Rectal smooth muscle tissue (tissue), 1 donor: ENCODE data around the gene KIF23.

Source experiments
- H3K27ac ChIP-seq: one replicate; pipeline ENCODE4 v1.7.0; 2013; ENCODE audit warnings: low read depth, low read length, inconsistent platforms
- H3K27me3 ChIP-seq: one replicate; pipeline ENCODE4 v1.7.0; 2013; ENCODE audit warnings: low read length; ENCODE audit not compliant: control insufficient read depth, insufficient read depth
- H3K36me3 ChIP-seq: one replicate; pipeline ENCODE4 v1.7.0; 2013; ENCODE audit warnings: low read length; ENCODE audit not compliant: control insufficient read depth, insufficient read depth
- H3K4me1 ChIP-seq: one replicate; pipeline ENCODE4 v1.7.0; 2013; ENCODE audit warnings: low read length; ENCODE audit not compliant: control insufficient read depth, insufficient read depth
- H3K4me3 ChIP-seq: one replicate; pipeline ENCODE4 v1.7.0; 2013; ENCODE audit warnings: low read length
- H3K9ac ChIP-seq: one replicate; pipeline ENCODE4 v1.7.0; 2013; ENCODE audit warnings: low read length

KIF23 gene

DNA sequence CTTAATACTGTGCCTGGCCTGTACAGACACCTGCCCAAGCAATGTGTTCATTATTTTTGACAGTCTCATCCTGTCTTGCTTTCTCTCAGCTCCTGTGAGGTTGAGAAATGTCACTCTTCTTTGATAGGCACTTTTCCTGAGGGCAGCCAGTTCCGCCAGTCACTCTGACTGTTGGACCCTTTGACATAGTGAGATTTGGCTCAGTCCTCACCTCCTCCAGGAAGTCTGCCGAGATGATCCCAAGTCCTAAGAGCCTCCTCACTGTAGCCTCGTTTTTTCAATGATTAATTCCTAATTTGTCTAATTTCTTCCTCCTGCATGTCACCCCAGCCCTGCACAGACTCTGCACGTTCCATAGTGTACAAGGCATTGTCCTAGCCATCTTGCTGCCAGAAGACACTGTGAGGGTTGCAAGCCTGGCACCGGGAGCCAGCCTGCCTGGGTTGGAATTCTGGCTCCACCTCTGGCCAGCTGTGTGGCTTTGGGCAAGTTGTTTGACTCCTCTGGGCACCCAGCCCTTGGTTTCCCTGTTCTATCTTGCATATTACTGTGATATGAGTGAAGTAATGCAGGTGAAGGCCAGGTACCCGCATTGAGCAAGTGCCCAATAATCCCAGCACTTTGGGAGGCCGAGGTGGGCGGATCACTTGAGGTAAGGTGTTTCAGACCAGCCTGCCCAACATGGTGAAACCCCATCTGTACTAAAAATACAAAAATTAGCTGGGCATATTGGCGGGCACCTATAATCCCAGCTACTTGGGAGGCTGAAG is 62.7 kb downstream of the KIF23 start:
- H3K4me3 ChIP-seq: no peak overlapping the region
- no peaks in the 10 kb centered on the region for H3K27me3 ChIP-seq
- no peak overlapping the region for H3K27ac ChIP-seq
- H3K36me3 ChIP-seq: no peaks in the 10 kb centered on the region
- H3K9ac ChIP-seq: no peak overlapping the region
- no peaks in the 10 kb centered on the region for H3K4me1 ChIP-seq

DNA sequence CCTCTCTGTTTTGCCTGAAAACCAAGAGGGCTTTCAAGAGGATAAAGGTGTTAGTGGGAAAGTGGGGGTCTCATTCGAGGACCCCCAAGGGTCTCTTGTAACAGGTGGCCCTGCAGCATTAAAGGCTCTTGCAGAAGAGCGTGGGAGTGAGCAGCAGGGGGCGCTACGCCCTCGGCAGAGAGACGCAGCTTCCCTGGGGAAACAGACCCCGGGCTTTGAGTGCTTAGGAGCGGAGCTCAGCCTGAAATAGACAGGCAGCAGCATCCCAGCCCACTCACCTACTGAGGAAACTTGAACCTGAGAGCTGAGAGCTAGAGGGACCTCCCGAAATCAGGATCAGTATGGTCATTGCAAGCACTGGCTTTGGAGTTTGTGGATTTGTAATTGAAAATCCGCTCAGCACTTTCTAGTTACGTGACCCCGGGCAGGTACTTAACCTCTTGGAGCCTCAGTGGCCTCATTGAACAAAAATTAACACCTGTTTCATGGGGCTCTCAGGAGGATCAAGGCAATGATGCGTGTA is 64.2 kb downstream of the KIF23 start:
- H3K27me3 ChIP-seq: no peaks in the 10 kb centered on the region
- no peak overlapping the region for H3K27ac ChIP-seq
- no peak overlapping the region for H3K9ac ChIP-seq
- H3K4me3 ChIP-seq: no peak overlapping the region
- no peaks in the 10 kb centered on the region for H3K36me3 ChIP-seq
- no peaks in the 10 kb centered on the region for H3K4me1 ChIP-seq

- Histone ChIP-seq H3K4me1 (no peaks in the 10 kb centered on the region), H3K36me3 (no peaks in the 10 kb centered on the region), H3K9ac (no peak overlapping the region), H3K4me3 (no peak overlapping the region), H3K27ac (no peak overlapping the region), H3K27me3 (no peaks in the 10 kb centered on the region)
Measured at GRCh38 chr15:69479081-69479480, 64.9 kb downstream of the KIF23 start.

DNA sequence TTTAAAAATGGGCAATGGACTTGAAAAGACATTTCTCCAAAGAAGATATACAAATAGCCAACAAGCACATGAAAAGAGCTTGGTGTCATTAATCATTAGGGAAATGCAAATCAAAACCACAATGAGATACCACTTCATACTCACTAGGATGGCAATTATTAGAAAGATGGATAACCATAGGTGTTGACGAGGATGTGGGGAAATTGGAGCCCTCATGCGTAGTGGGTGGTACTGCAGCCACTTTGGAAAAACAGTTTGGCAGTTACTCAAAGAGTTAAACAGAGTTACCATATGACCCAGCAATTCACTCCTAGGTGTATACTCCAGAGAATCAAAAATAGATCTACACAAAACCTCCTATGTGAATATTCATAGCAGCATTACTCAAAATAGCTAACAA is 65.8 kb downstream of the KIF23 start:
- no peaks in the 10 kb centered on the region for H3K27me3 ChIP-seq
- no peaks in the 10 kb centered on the region for H3K36me3 ChIP-seq
- no peak overlapping the region for H3K27ac ChIP-seq
- no peaks in the 10 kb centered on the region for H3K4me1 ChIP-seq
- H3K4me3 ChIP-seq: no peak overlapping the region
- H3K9ac ChIP-seq: no peak overlapping the region

GRCh38 chr15:69480932-69481331 is 66.8 kb downstream of the KIF23 start:
- Histone ChIP-seq H3K4me3 (no peak overlapping the region), H3K27me3 (no peaks in the 10 kb centered on the region), H3K27ac (no peak overlapping the region), H3K4me1 (no peaks in the 10 kb centered on the region), H3K36me3 (no peaks in the 10 kb centered on the region), H3K9ac (no peak overlapping the region)

- H3K4me3 ChIP-seq: no peak overlapping the region
- H3K9ac ChIP-seq: no peak overlapping the region
- no peak overlapping the region for H3K27ac ChIP-seq
- no peaks in the 10 kb centered on the region for H3K4me1 ChIP-seq
- no peaks in the 10 kb centered on the region for H3K27me3 ChIP-seq
- no peaks in the 10 kb centered on the region for H3K36me3 ChIP-seq
Measured at GRCh38 chr15:69482686-69483256, 68.6 kb downstream of the KIF23 start.

GRCh38 chr15:69484837-69485236 is 70.7 kb downstream of the KIF23 start:
- H3K4me1 ChIP-seq: peaks cover 5% of the 10 kb centered on the region
- H3K36me3 ChIP-seq: no peaks in the 10 kb centered on the region
- no peaks in the 10 kb centered on the region for H3K27me3 ChIP-seq
- H3K27ac ChIP-seq: no peak overlapping the region
- no peak overlapping the region for H3K9ac ChIP-seq
- no peak overlapping the region for H3K4me3 ChIP-seq

- no peaks in the 10 kb centered on the region for H3K36me3 ChIP-seq
- no peak overlapping the region for H3K4me3 ChIP-seq
- H3K9ac ChIP-seq: no peak overlapping the region
- H3K4me1 ChIP-seq: peaks cover 5% of the 10 kb centered on the region
- H3K27me3 ChIP-seq: no peaks in the 10 kb centered on the region
- no peak overlapping the region for H3K27ac ChIP-seq
Measured at GRCh38 chr15:69486481-69487110, 72.4 kb downstream of the KIF23 start.

GRCh38 chr15:69489073-69489571 is 75.0 kb downstream of the KIF23 start:
- Histone ChIP-seq H3K9ac (no peak overlapping the region), H3K4me3 (no peak overlapping the region), H3K36me3 (no peaks in the 10 kb centered on the region), H3K27me3 (no peaks in the 10 kb centered on the region), H3K4me1 (peaks cover 5% of the 10 kb centered on the region), H3K27ac (peak overlapping the region; percentile 27)

- Histone ChIP-seq H3K4me1 (peaks cover 5% of the 10 kb centered on the region), H3K4me3 (no peak overlapping the region), H3K9ac (no peak overlapping the region), H3K36me3 (no peaks in the 10 kb centered on the region), H3K27ac (peak overlapping the region; percentile 10), H3K27me3 (no peaks in the 10 kb centered on the region)
Measured at GRCh38 chr15:69490356-69491037, 76.3 kb downstream of the KIF23 start.

DNA sequence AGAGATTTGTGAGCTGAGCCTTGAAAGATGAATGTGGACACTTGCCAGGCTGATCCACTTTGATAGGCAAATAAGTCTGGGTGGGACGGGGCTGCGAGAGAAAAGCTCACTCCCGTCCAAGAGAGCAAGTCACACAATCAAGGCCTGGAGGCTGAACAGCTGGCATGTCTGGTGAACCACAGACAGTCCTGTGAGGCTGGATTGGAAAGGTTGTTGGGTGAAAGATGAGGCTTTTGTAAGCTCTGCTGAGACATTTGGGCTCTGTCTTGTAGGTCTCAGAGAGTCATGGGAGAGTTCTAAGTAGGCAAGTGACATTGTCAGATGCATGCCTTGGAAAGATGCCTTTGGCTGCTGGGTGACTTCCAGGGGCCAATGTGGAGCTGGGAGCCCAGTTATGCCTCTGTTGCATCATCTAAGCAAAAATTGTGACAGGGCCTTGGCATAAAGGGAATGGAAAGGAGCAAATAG is 76.9 kb downstream of the KIF23 start:
- H3K4me3 ChIP-seq: no peak overlapping the region
- no peak overlapping the region for H3K9ac ChIP-seq
- H3K27ac ChIP-seq: no peak overlapping the region
- H3K27me3 ChIP-seq: no peaks in the 10 kb centered on the region
- H3K4me1 ChIP-seq: peaks cover 5% of the 10 kb centered on the region
- H3K36me3 ChIP-seq: no peaks in the 10 kb centered on the region

DNA sequence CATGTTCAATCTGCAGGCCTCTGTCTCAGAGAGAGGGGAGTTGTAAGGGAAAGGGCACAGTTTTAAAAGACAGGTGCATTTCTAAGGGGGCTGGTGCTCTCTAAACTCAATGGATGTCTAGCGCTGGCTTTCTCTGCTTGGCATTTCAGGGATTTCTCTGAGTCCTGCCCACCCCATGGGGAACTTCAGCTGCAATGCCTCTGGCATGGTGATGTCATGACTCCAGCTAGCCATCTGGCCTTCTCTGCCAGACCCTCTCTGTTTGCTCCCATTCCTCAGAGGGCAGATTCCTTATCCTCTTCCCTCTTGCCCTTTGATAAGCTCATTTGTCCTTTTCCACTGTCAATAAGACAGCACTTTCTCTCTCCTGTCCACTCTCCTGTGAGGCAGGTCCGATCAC is 79.3 kb downstream of the KIF23 start:
- Histone ChIP-seq H3K4me3 (no peak overlapping the region), H3K27ac (peak overlapping the region; percentile 7), H3K9ac (no peak overlapping the region), H3K4me1 (peaks cover 5% of the 10 kb centered on the region), H3K27me3 (no peaks in the 10 kb centered on the region), H3K36me3 (no peaks in the 10 kb centered on the region)
